IMR-90 (cell line): ENCODE measurements around the gene BICD2. TPM values are rescaled to one million over a fixed set of nuclear protein-coding genes. Genes with fewer than 3 reads are reported as not detected.
A peak's percentile ranks its signal among the peaks of the same experiment; 100 is the strongest.

Experiments used
- ATAC-seq: fragments of 200-7000 bp; cut with Tn5 transposase; 2 replicates; pipeline ENCODE4 v1.9.1; 2020; ENCODE audit warnings: low read depth, mild to moderate bottlenecking, moderate library complexity
- BruUV-seq: library from RNA; stranded (reverse); fragments of 400-500 nt; replicated peaks from 2 replicates; lab custom pipeline; 2021; lab: Mats Ljungman, UMichigan
- CTCF ChIA-PET: fragments of 300-600 bp; formaldehyde crosslinking; extraction: SDS; loops from one replicate; lab custom pipeline; 2021; ENCODE audit warnings: antibody characterized with exemption; lab: Yijun Ruan, JAX
- POLR2A ChIA-PET: fragments of 300-600 bp; sonication (Branson Sonifier 250); formaldehyde crosslinking; loops from one replicate; lab custom pipeline; 2022; ENCODE audit warnings: antibody characterized with exemption; ENCODE audit not compliant: unreplicated experiment; lab: Charles Lee
- DNase-seq: peaks from one replicate; pipeline ENCODE4 v3.0.0; 2013
- H2AFZ ChIP-seq: replicated peaks from 2 replicates; pipeline ENCODE3; 2013; ENCODE audit warnings: low read length, mild to moderate bottlenecking; ENCODE audit not compliant: poor library complexity
- H2AK5ac ChIP-seq: 2 replicates; pipeline ENCODE4 v1.6.1; 2013; ENCODE audit warnings: low read depth, low read length, inconsistent platforms
- H2AK9ac ChIP-seq: replicated peaks from 2 replicates; pipeline ENCODE3; 2013; ENCODE audit warnings: mild to moderate bottlenecking, low read depth, low read length, moderate library complexity; ENCODE audit not compliant: poor library complexity
- H2BK120ac ChIP-seq: 2 replicates; pipeline ENCODE4 v1.6.1; 2013; ENCODE audit warnings: low read depth, low read length, inconsistent platforms
- H2BK15ac ChIP-seq: 3 replicates; pipeline ENCODE4 v1.6.1; 2013; ENCODE audit warnings: low read depth, low read length, inconsistent platforms
- H2BK20ac ChIP-seq: 2 replicates; pipeline ENCODE4 v1.6.1; 2013; ENCODE audit warnings: low read depth, mild to moderate bottlenecking, inconsistent platforms, low read length, moderate library complexity
- H2BK5ac ChIP-seq: 2 replicates; pipeline ENCODE4 v1.6.1; 2013; ENCODE audit warnings: mild to moderate bottlenecking, low read depth, low read length, inconsistent platforms; ENCODE audit not compliant: poor library complexity, severe bottlenecking
- H3K14ac ChIP-seq: replicated peaks from 2 replicates; pipeline ENCODE4 v1.6.1; 2013; ENCODE audit warnings: low read depth, low read length, inconsistent platforms
- H3K18ac ChIP-seq: 2 replicates; pipeline ENCODE4 v1.6.1; 2013; ENCODE audit warnings: low read depth, low read length, control low read depth
- H3K23ac ChIP-seq: 2 replicates; pipeline ENCODE4 v1.6.1; 2013; ENCODE audit warnings: low read depth, low read length, inconsistent platforms
- H3K27ac ChIP-seq: 2 replicates; pipeline ENCODE4 v1.5.1; 2013; ENCODE audit warnings: mild to moderate bottlenecking, control low read depth, low read length; ENCODE audit not compliant: insufficient read depth
- H3K27me3 ChIP-seq: 2 replicates; pipeline ENCODE4 v1.6.1; 2013; ENCODE audit warnings: low read length; ENCODE audit not compliant: control insufficient read depth, insufficient read depth
- H3K36me3 ChIP-seq: 2 replicates; pipeline ENCODE4 v1.6.1; 2013; ENCODE audit warnings: low read length, mixed read lengths; ENCODE audit not compliant: control insufficient read depth, insufficient read depth
- H3K4ac ChIP-seq: 2 replicates; pipeline ENCODE4 v1.6.1; 2013; ENCODE audit warnings: low read depth, low read length, inconsistent platforms
- H3K4me1 ChIP-seq: 2 replicates; pipeline ENCODE4 v1.6.1; 2013; ENCODE audit warnings: low read length, mixed read lengths; ENCODE audit not compliant: control insufficient read depth, insufficient read depth
- H3K4me2 ChIP-seq: 2 replicates; pipeline ENCODE4 v1.6.1; 2013; ENCODE audit warnings: low read depth, mild to moderate bottlenecking, control low read depth, low read length, moderate library complexity
- H3K4me3 ChIP-seq: 2 replicates; pipeline ENCODE4 v1.5.1; 2013; ENCODE audit warnings: low read depth, mild to moderate bottlenecking, control low read depth, low read length, moderate library complexity; ENCODE audit not compliant: insufficient read depth
- H3K56ac ChIP-seq: 2 replicates; pipeline ENCODE4 v1.6.1; 2013; ENCODE audit warnings: low read length, inconsistent platforms; ENCODE audit not compliant: insufficient read depth; ENCODE audit errors: extremely low read depth
- H3K79me1 ChIP-seq, 2 experiments: 2 replicates each; pipeline ENCODE4 v1.6.1; 2013; ENCODE audit warnings: low read length in 2 of 2, inconsistent platforms in 1 of 2, low read depth in 1 of 2
- H3K9ac ChIP-seq: 2 replicates; pipeline ENCODE4 v1.6.1; 2013; ENCODE audit warnings: low read depth, low read length, control low read depth
- H3K9me1 ChIP-seq: 2 replicates; pipeline ENCODE4 v1.6.1; 2013; ENCODE audit warnings: low read length, inconsistent platforms; ENCODE audit not compliant: insufficient read depth
- H3K9me3 ChIP-seq: 2 replicates; pipeline ENCODE4 v1.6.1; 2013; ENCODE audit warnings: low read length; ENCODE audit not compliant: control insufficient read depth, insufficient read depth
- H4K20me1 ChIP-seq: 2 replicates; pipeline ENCODE4 v1.6.1; 2013; ENCODE audit warnings: low read length, inconsistent platforms; ENCODE audit not compliant: insufficient read depth
- H4K5ac ChIP-seq: 2 replicates; pipeline ENCODE4 v1.6.1; 2013; ENCODE audit warnings: mild to moderate bottlenecking, low read depth, low read length, control low read depth
- H4K8ac ChIP-seq, 2 experiments: 2 replicates each; pipeline ENCODE4 v1.6.1; 2013; ENCODE audit warnings: low read depth in 2 of 2, low read length in 2 of 2, control low read depth in 1 of 2, inconsistent platforms in 1 of 2
- H4K91ac ChIP-seq: 2 replicates; pipeline ENCODE4 v1.6.1; 2013; ENCODE audit warnings: low read depth, low read length, inconsistent platforms; ENCODE audit not compliant: insufficient read depth
- FOS ChIP-seq: fragments of 150-350 bp; IDR thresholded peaks from 2 replicates; pipeline ENCODE4 v1.6.1; 2016; ENCODE audit warnings: low read depth, low read length
- MAFK ChIP-seq: IDR thresholded peaks from 2 replicates; pipeline ENCODE4 v1.6.1; 2012; ENCODE audit warnings: low read depth, low read length, improper control_type of control experiment
- MXI1 ChIP-seq: IDR thresholded peaks from 2 replicates; pipeline ENCODE4 v1.6.1; 2012; ENCODE audit warnings: low read depth, mild to moderate bottlenecking, low read length, moderate library complexity, borderline replicate concordance
- RAD21 ChIP-seq: IDR thresholded peaks from 2 replicates; pipeline ENCODE4 v1.6.1; 2012; ENCODE audit warnings: low read length, improper control_type of control experiment
- SMC3 ChIP-seq: fragments of 150-350 bp; IDR thresholded peaks from 2 replicates; pipeline ENCODE4 v1.6.1; 2016; ENCODE audit warnings: low read depth, mild to moderate bottlenecking, antibody characterized with exemption, low read length, moderate library complexity
- WGBS, 2 experiments: methylation state at CpG; one replicate each; pipeline versions ENCODE4 v1.1.5 to v1.1.7; 2013; ENCODE audit warnings: missing lambda C conversion rate in 2 of 2; ENCODE audit not compliant: insufficient read length in 1 of 2; ENCODE audit errors: extremely low coverage in 2 of 2; 5-methylcytosine and 5-hydroxymethylcytosine counted together
- dilution Hi-C: fragments of 300-500 bp; cut with HindIII; formaldehyde crosslinking; loops from one replicate; pipeline ENCODE4 v1.14.3; 2018; ENCODE audit warnings: low sequenced_read_pairs; ENCODE audit not compliant: unreplicated experiment
- in situ Hi-C: fragments of 300-500 bp; cut with MboI; formaldehyde crosslinking; loops from 3 replicates; pipeline ENCODE4 v1.14.3; 2019; ENCODE audit warnings: low sequenced_read_pairs, inconsistent platforms, mixed read lengths
- intact Hi-C: fragments of 100-400 bp; cut with micrococcal nuclease; formaldehyde crosslinking; loops from 2 replicates; pipeline ENCODE4 v1.10.0; 2022
- polyA plus RNA-seq, 3 experiments: library from polyadenylated mRNA; depleted of rRNA; stranded (reverse); fragments of >200 nt; gene quantifications; 2 replicates each; pipeline ENCODE4 v1.2.3, GENCODE V29; 2012; ENCODE audit warnings: low replicate concordance in 1 of 3
- total RNA-seq: library from RNA; depleted of rRNA; stranded (reverse); fragments of >200 nt; gene quantifications from 2 replicates; pipeline ENCODE4 v1.2.3, GENCODE V29; 2012
- TF ChIP-seq, protein P1 (sequence below): fragments of 150-350 bp; IDR thresholded peaks from 2 replicates; pipeline ENCODE4 v1.6.1; 2017; ENCODE audit warnings: mild to moderate bottlenecking, antibody characterized with exemption, low read length, low read depth

The BICD2 gene
- total and polyA plus RNA-seq, 2 of the 4 experiments (the other 2 are of a cell fraction), result 21.5 to 35.7 TPM

DNA sequence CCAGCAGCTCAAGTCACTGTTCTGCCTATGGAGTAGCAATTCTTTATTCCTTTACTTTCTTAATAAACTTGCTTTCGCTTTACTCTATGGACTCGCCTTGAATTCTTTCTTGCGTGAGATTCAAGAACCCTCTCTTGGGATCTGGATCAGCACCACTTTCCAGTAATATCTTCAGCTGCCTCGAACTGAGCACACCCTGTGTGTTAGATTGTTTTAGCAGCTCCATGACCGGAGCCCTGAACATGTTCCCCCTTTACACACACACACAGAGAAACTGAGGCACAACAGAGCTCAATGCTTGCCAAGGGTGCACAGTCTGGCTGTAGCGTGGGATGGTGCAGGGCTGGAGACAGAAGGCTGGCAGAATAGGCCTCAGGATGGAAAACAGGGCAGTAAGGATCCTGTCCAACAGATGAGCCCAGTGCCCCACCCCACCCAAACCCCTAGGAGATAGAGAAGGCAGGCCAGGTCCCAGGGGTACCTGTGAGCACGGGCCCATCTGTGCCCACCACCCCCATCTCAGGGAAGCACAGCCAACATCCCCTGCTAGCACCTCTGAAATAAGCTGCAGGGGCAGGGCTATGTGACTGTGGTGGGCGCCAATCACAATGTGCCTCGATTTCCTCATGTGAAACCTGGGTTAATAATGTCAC, 27.9 kb downstream of the BICD2 start:
- in situ Hi-C loops, result no loop called here

More for the DNA sequence above, 27.9 kb downstream of the BICD2 start:
- TF ChIP-seq MXI1, result no peak
- TF ChIP-seq RAD21, result no peak
- TF ChIP-seq FOS, result no peak
- TF ChIP-seq MAFK, result no peak
- TF ChIP-seq, protein P1, sequence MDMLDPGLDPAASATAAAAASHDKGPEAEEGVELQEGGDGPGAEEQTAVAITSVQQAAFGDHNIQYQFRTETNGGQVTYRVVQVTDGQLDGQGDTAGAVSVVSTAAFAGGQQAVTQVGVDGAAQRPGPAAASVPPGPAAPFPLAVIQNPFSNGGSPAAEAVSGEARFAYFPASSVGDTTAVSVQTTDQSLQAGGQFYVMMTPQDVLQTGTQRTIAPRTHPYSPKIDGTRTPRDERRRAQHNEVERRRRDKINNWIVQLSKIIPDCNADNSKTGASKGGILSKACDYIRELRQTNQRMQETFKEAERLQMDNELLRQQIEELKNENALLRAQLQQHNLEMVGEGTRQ, result no peak
- no peak for TF ChIP-seq SMC3
- ATAC-seq (no peak), DNase-seq (no peak)
- H3K4me3 ChIP-seq, result no peak overlapping the region
- peaks cover 52% of the 10 kb centered on the region for H3K9me1 ChIP-seq
- H3K14ac ChIP-seq, result no peak overlapping the region
- no peak overlapping the region for H3K9ac ChIP-seq
- no peak overlapping the region for H3K4me2 ChIP-seq
- no peak overlapping the region for H3K56ac ChIP-seq
- no TSS peak for BruUV-seq
- no peak overlapping the region for H2BK120ac ChIP-seq
- H3K79me1 ChIP-seq, result peaks cover 46 to 74% of the 10 kb centered on the region in 2 experiments
- no peak overlapping the region for H2BK15ac ChIP-seq
- H3K23ac ChIP-seq, result no peak overlapping the region
- 72% methylated on average over 3 of the region's 9 CpGs; no CpG with 5 or more reads in 1 of the 2 experiments for WGBS, 2 experiments
- dilution Hi-C loops, result no loop called here
- no peaks in the 10 kb centered on the region for H3K36me3 ChIP-seq
- no peak overlapping the region for H3K18ac ChIP-seq
- no peak overlapping the region for H4K5ac ChIP-seq
- H2AK9ac ChIP-seq, result peak overlapping the region; percentile 34
- no peak overlapping the region for H4K91ac ChIP-seq
- no peaks in the 10 kb centered on the region for H3K9me3 ChIP-seq
- no peaks in the 10 kb centered on the region for H3K27me3 ChIP-seq
- CTCF ChIA-PET, result no interaction called here
- H3K27ac ChIP-seq, result no peak overlapping the region
- H2AK5ac ChIP-seq, result 0 out of 2 replicates have a peak overlapping the region, but pooled peaks have one; percentile 14
- POLR2A ChIA-PET, result no interaction called here
- H2AFZ ChIP-seq, result no peak overlapping the region
- H4K8ac ChIP-seq, result no peak overlapping the region
- H2BK20ac ChIP-seq, result no peak overlapping the region
- H3K4me1 ChIP-seq, result peaks cover 14% of the 10 kb centered on the region
- H3K4ac ChIP-seq, result no peak overlapping the region
- H2BK5ac ChIP-seq, result no peak overlapping the region
- H4K20me1 ChIP-seq, result peaks cover 70% of the 10 kb centered on the region
- intact Hi-C loops, result no loop called here
